HL-60 (cell line): ENCODE data around the gene ALDH1L2.

Experiments
- DNase-seq, 2 experiments: peaks; one replicate each; pipeline ENCODE4 v3.0.0-alpha.2; 2010 to 2020; ENCODE audit warnings: low read depth in 1 of 2, low spot score in 1 of 2
- H3K27ac ChIP-seq: fragments of 250-450 bp; sonication (Bioruptor Pico); replicated peaks from 2 replicates; pipeline ENCODE4 v1.5.1; 2020; ENCODE audit warnings: mild to moderate bottlenecking, moderate library complexity
- H3K27me3 ChIP-seq: fragments of 250-450 bp; sonication (Bioruptor Pico); 2 replicates; pipeline ENCODE4 v1.5.1; 2021; ENCODE audit warnings: mild to moderate bottlenecking, moderate library complexity; ENCODE audit not compliant: insufficient read depth, poor library complexity, severe bottlenecking
- H3K4me3 ChIP-seq: replicated peaks from 2 replicates; pipeline ENCODE4 v1.5.1; 2011; ENCODE audit warnings: mild to moderate bottlenecking, control low read depth, low read length; ENCODE audit not compliant: insufficient read depth
- CTCF ChIP-seq: IDR thresholded peaks from one replicate; pipeline ENCODE4 v1.5.1; 2011; ENCODE audit warnings: low read length, control low read depth, inconsistent platforms; ENCODE audit not compliant: insufficient read depth
- GABPA ChIP-seq: IDR thresholded peaks from 2 replicates; pipeline ENCODE4 v1.6.1; 2012; ENCODE audit warnings: low read depth
- POLR2AphosphoS5 ChIP-seq: IDR thresholded peaks from 2 replicates; pipeline ENCODE4 v1.6.1; 2012; ENCODE audit warnings: low read depth
- REST ChIP-seq: IDR thresholded peaks from 2 replicates; pipeline ENCODE4 v1.6.1; 2012; ENCODE audit warnings: low read depth; ENCODE audit not compliant: insufficient replicate concordance
- SPI1 ChIP-seq: IDR thresholded peaks from 2 replicates; pipeline ENCODE4 v1.6.1; 2012; ENCODE audit warnings: low read depth, mild to moderate bottlenecking, borderline replicate concordance

The ALDH1L2 gene

GRCh38 chr12:105109465-105110212 lies 25.4 kb upstream of the ALDH1L2 start:
- DNase-seq: no peak
- H3K4me3 ChIP-seq: peak overlapping the region; percentile 90
- TF ChIP-seq POLR2AphosphoS5: no peak
- H3K27me3 ChIP-seq: no peaks in the 10 kb centered on the region
- peak overlapping the region; percentile 4; the same call in 1 of the 2 replicates for H3K27ac ChIP-seq

GRCh38 chr12:105107494-105108371 lies 23.5 kb upstream of the ALDH1L2 start, which contains the start of gene WASHC4:
Gene WASHC4, plus strand, starts transcription at chr12:105107731. Its CDS starts 70 bp downstream, at chr12:105107801.
- peak; percentile 78 to 93 for DNase-seq
- TF ChIP-seq GABPA: peak; percentile 71
- TF ChIP-seq REST: peak; percentile 54
- TF ChIP-seq CTCF: no peak
- TF ChIP-seq SPI1: peak; percentile 92
- peak; percentile 97 for TF ChIP-seq POLR2AphosphoS5
- peak within 1 kb of the TSS; percentile 92 for H3K27ac ChIP-seq
- peak within 1 kb of the TSS; percentile 90 for H3K4me3 ChIP-seq
- no peaks in the 10 kb centered on the region for H3K27me3 ChIP-seq

DNA sequence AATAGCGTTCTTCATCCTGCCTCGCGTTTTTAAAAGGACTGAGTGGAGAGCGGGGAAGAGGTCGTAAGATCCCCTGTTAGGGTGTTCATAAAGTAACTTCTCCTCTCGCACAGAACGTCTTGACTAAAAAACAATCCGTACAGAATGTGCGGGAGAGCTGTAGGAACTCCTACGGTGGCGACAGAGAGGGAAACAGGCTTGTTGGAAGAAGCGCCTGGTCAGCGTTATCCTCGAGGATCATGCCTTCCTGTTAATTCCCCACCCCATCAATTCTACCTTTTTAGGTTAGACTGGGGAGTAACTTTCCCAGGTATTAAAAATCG lies 22.9 kb upstream of the ALDH1L2 start:
- H3K4me3 ChIP-seq: peak overlapping the region; percentile 90
- peak in 1 of 2 experiments; percentile 35 for DNase-seq
- peak overlapping the region; percentile 44 for H3K27ac ChIP-seq
- TF ChIP-seq GABPA: no peak
- TF ChIP-seq REST: no peak
- TF ChIP-seq POLR2AphosphoS5: no peak
- TF ChIP-seq CTCF: no peak
- TF ChIP-seq SPI1: no peak
- no peaks in the 10 kb centered on the region for H3K27me3 ChIP-seq

GRCh38 chr12:105106621-105107020 lies 22.4 kb upstream of the ALDH1L2 start:
- H3K4me3 ChIP-seq: no peak overlapping the region
- DNase-seq: no peak
- no peak for TF ChIP-seq SPI1
- TF ChIP-seq REST: no peak
- TF ChIP-seq GABPA: no peak
- TF ChIP-seq CTCF: no peak
- TF ChIP-seq POLR2AphosphoS5: no peak
- H3K27me3 ChIP-seq: no peaks in the 10 kb centered on the region
- H3K27ac ChIP-seq: no peak overlapping the region
